Skin epidermis (tissue), 12 donors: ENCODE results near the gene SYNDIG1.

ENCODE experiments used
- H3K27ac ChIP-seq, 21 experiments: fragments of 200-600 bp; sonication (generic) in 11 of 21; one replicate each; pipeline ENCODE4 v1.5.0; 2020; ENCODE audit warnings: mild to moderate bottlenecking in 3 of 21, inconsistent platforms in 2 of 21, moderate library complexity in 2 of 21
- H3K4me3 ChIP-seq, 7 experiments: fragments of 200-600 bp; sonication (generic) in 2 of 7; one replicate each; pipeline ENCODE4 v1.5.0; 2020; ENCODE audit warnings: inconsistent platforms in 2 of 7, mild to moderate bottlenecking in 2 of 7, moderate library complexity in 1 of 7

Gene SYNDIG1

GRCh38 chr20:24694727-24695528, 225.5 kb downstream of the SYNDIG1 start:
- H3K4me3 ChIP-seq, result no peak overlapping the region
- peak overlapping the region in 2 of 21 experiments; percentile 10 to 45 for H3K27ac ChIP-seq

- Histone ChIP-seq H3K4me3 (no peak overlapping the region), H3K27ac (no peak overlapping the region)
Observed at GRCh38 chr20:24695529-24696225, 226.2 kb downstream of the SYNDIG1 start.

- no peak overlapping the region for H3K4me3 ChIP-seq
- no peak overlapping the region for H3K27ac ChIP-seq
Observed at GRCh38 chr20:24696396-24696795, 227.0 kb downstream of the SYNDIG1 start.

- H3K27ac ChIP-seq, result no peak overlapping the region
- H3K4me3 ChIP-seq, result no peak overlapping the region
Observed at GRCh38 chr20:24697411-24697810, 228.0 kb downstream of the SYNDIG1 start.

GRCh38 chr20:24698189-24698588, 228.8 kb downstream of the SYNDIG1 start:
- no peak overlapping the region for H3K4me3 ChIP-seq
- no peak overlapping the region for H3K27ac ChIP-seq

- H3K4me3 ChIP-seq, result no peak overlapping the region
- H3K27ac ChIP-seq, result no peak overlapping the region
Observed at GRCh38 chr20:24698706-24699206, 229.3 kb downstream of the SYNDIG1 start.

GRCh38 chr20:24699321-24700165, 230.1 kb downstream of the SYNDIG1 start:
- Histone ChIP-seq H3K27ac (no peak overlapping the region), H3K4me3 (no peak overlapping the region)

GRCh38 chr20:24700166-24700860, 230.9 kb downstream of the SYNDIG1 start:
- H3K27ac ChIP-seq, result no peak overlapping the region
- no peak overlapping the region for H3K4me3 ChIP-seq

- no peak overlapping the region for H3K27ac ChIP-seq
- H3K4me3 ChIP-seq, result no peak overlapping the region
Observed at GRCh38 chr20:24701027-24701426, 231.6 kb downstream of the SYNDIG1 start.

- H3K4me3 ChIP-seq, result no peak overlapping the region
- no peak overlapping the region for H3K27ac ChIP-seq
Observed at GRCh38 chr20:24701668-24702067, 232.2 kb downstream of the SYNDIG1 start.

- Histone ChIP-seq H3K4me3 (no peak overlapping the region), H3K27ac (no peak overlapping the region)
Observed at GRCh38 chr20:24702501-24703283, 233.3 kb downstream of the SYNDIG1 start.

- H3K4me3 ChIP-seq, result no peak overlapping the region
- H3K27ac ChIP-seq, result no peak overlapping the region
Observed at GRCh38 chr20:24703284-24703610, 233.8 kb downstream of the SYNDIG1 start.

GRCh38 chr20:24704899-24705298, 235.5 kb downstream of the SYNDIG1 start:
- H3K4me3 ChIP-seq, result no peak overlapping the region

GRCh38 chr20:24705486-24705885, 236.1 kb downstream of the SYNDIG1 start:
- Histone ChIP-seq H3K27ac (no peak overlapping the region), H3K4me3 (no peak overlapping the region)

More at GRCh38 chr20:24704899-24705298, 235.5 kb downstream of the SYNDIG1 start:
- no peak overlapping the region for H3K27ac ChIP-seq

GRCh38 chr20:24708411-24709295, 239.2 kb downstream of the SYNDIG1 start:
- no peak overlapping the region for H3K4me3 ChIP-seq

More at GRCh38 chr20:24708411-24709295, 239.2 kb downstream of the SYNDIG1 start:
- H3K27ac ChIP-seq, result no peak overlapping the region
